CD4-positive, alpha-beta T cell (primary cell): Measurements from ENCODE around the gene FGFR1OP2. TPM values are rescaled to one million over a fixed set of nuclear protein-coding genes. Genes with fewer than 3 reads are reported as not detected.

Source experiments
- ATAC-seq: fragments of 200-7000 bp; cut with Tn5 transposase; one replicate; pipeline ENCODE4 v1.10.0; 2022; ENCODE audit warnings: mild to moderate bottlenecking; ENCODE audit not compliant: poor library complexity
- CTCF ChIA-PET: fragments of 350-600 bp; sonication (Branson Sonifier 250); formaldehyde crosslinking; loops from one replicate; lab custom pipeline; 2021; ENCODE audit warnings: antibody characterized with exemption, inconsistent platforms; lab: Charles Lee
- POLR2A ChIA-PET: fragments of 350-600 bp; sonication (Branson Sonifier 250); formaldehyde crosslinking; loops from one replicate; lab custom pipeline; 2021; ENCODE audit warnings: antibody characterized with exemption, inconsistent platforms; lab: Charles Lee
- DNase-seq, 14 experiments: peaks; one replicate each; pipeline ENCODE4 v3.0.0-alpha.2; 2013 to 2020; ENCODE audit warnings: mixed read lengths in 2 of 14
- H3K27ac ChIP-seq, 2 donors: one replicate each; pipeline versions ENCODE4 v1.5.1 to v1.7.0; 2013; ENCODE audit warnings: low read length in 2 of 2, low read depth in 1 of 2, mild to moderate bottlenecking in 1 of 2
- H3K27me3 ChIP-seq, 2 experiments: 1 replicate in 1 of 2; 2 replicates in 1 of 2; pipeline versions ENCODE4 v1.6.1 to v1.7.0; 2013; ENCODE audit warnings: low read length in 2 of 2, control low read depth in 1 of 2, mild to moderate bottlenecking in 1 of 2, moderate library complexity in 1 of 2; ENCODE audit not compliant: insufficient read depth in 2 of 2, control insufficient read depth in 1 of 2
- H3K36me3 ChIP-seq: one replicate; pipeline ENCODE4 v1.6.1; 2013; ENCODE audit warnings: low read length, control low read depth; ENCODE audit not compliant: insufficient read depth
- H3K4me1 ChIP-seq: one replicate; pipeline ENCODE4 v1.6.1; 2013; ENCODE audit warnings: low read length, control low read depth; ENCODE audit not compliant: insufficient read depth
- H3K4me3 ChIP-seq: one replicate; pipeline ENCODE4 v1.5.1; 2013; ENCODE audit warnings: mild to moderate bottlenecking, low read length, moderate library complexity
- H3K9me3 ChIP-seq, 2 experiments: 1 replicate in 1 of 2; 2 replicates in 1 of 2; pipeline versions ENCODE4 v1.6.1 to v1.7.0; 2013; ENCODE audit warnings: low read length in 2 of 2, mild to moderate bottlenecking in 2 of 2, control low read depth in 1 of 2, moderate library complexity in 1 of 2; ENCODE audit not compliant: control insufficient read depth in 1 of 2, insufficient read depth in 1 of 2
- H3K27ac Mint-ChIP-seq: one replicate; pipeline ENCODE4 v1.8.0; 2020; ENCODE audit warnings: mixed read lengths
- H3K27me3 Mint-ChIP-seq: one replicate; pipeline ENCODE4 v1.8.0; 2021; ENCODE audit warnings: mixed read lengths
- H3K36me3 Mint-ChIP-seq: one replicate; pipeline ENCODE4 v1.8.0; 2021; ENCODE audit warnings: low read depth, mixed read lengths
- H3K4me1 Mint-ChIP-seq: one replicate; pipeline ENCODE4 v1.8.0; 2021; ENCODE audit warnings: low read depth, mixed read lengths
- H3K4me3 Mint-ChIP-seq: one replicate; pipeline ENCODE4 v1.8.0; 2020; ENCODE audit warnings: mild to moderate bottlenecking, mixed read lengths
- H3K9me3 Mint-ChIP-seq: one replicate; pipeline ENCODE4 v1.8.0; 2020; ENCODE audit warnings: mixed read lengths
- intact Hi-C, 2 experiments: fragments of 100-400 bp; cut with DNase I in 1 of 2; cut with micrococcal nuclease in 1 of 2; formaldehyde crosslinking; loops; one replicate each; pipeline versions ENCODE4 v1.15.1 to v1.9.0; 2023 to 2025; cut with DNase I, micrococcal nuclease
- total RNA-seq, 174 experiments: library from RNA in 2 of 174; stranded (reverse) in 2 of 174; gene quantifications; one replicate each; pipeline ENCODE4 v1.2.3 and lab custom pipeline; 2021 to 2026
- TF ChIP-seq, protein P1 (sequence below): fragments of 200-600 bp; IDR thresholded peaks from one replicate; pipeline ENCODE4 v1.8.0; 2022; ENCODE audit warnings: antibody characterized with exemption, mild to moderate bottlenecking

The FGFR1OP2 gene
- total RNA-seq, 2 experiments from 2014 or later = 44.8 to 46.8 TPM

DNA sequence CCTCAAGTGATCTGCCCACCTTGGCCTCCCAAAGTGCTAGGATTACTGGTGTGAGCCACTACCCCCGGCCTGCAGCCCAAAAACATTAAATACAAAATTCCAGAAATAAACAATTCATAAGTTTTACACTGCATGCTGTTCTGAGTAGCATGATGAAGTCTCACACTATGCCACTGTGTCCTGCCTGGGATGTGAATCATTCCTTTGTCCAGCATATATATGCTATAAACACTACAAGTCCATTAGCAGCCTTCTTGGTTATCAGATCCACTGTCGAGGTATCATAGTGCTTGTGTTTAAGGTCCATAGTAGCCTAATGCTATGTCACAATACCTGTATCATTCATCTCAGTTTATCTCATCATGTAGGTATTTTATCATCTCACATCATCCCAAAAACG, 16.4 kb upstream of the FGFR1OP2 start:
- no peaks in the 10 kb centered on the region for H3K27me3 ChIP-seq
- CTCF ChIA-PET = no interaction called here
- POLR2A ChIA-PET = no interaction called here
- no peak overlapping the region for H3K4me3 ChIP-seq
- DNase-seq (no peak), ATAC-seq (no peak)
- H3K36me3 Mint-ChIP-seq = peaks cover 80% of the 10 kb centered on the region
- peaks cover 74% of the 10 kb centered on the region for H3K36me3 ChIP-seq
- H3K4me3 Mint-ChIP-seq = no peak overlapping the region
- no peak overlapping the region for H3K27ac Mint-ChIP-seq
- no peaks in the 10 kb centered on the region for H3K27me3 Mint-ChIP-seq
- H3K9me3 Mint-ChIP-seq = no peaks in the 10 kb centered on the region
- H3K9me3 ChIP-seq = no peaks in the 10 kb centered on the region
- H3K27ac ChIP-seq = no peak overlapping the region
- TF ChIP-seq, protein P1, sequence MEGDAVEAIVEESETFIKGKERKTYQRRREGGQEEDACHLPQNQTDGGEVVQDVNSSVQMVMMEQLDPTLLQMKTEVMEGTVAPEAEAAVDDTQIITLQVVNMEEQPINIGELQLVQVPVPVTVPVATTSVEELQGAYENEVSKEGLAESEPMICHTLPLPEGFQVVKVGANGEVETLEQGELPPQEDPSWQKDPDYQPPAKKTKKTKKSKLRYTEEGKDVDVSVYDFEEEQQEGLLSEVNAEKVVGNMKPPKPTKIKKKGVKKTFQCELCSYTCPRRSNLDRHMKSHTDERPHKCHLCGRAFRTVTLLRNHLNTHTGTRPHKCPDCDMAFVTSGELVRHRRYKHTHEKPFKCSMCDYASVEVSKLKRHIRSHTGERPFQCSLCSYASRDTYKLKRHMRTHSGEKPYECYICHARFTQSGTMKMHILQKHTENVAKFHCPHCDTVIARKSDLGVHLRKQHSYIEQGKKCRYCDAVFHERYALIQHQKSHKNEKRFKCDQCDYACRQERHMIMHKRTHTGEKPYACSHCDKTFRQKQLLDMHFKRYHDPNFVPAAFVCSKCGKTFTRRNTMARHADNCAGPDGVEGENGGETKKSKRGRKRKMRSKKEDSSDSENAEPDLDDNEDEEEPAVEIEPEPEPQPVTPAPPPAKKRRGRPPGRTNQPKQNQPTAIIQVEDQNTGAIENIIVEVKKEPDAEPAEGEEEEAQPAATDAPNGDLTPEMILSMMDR = no peak
- intact Hi-C loops = no loop called here
- H3K4me1 Mint-ChIP-seq = no peaks in the 10 kb centered on the region
- H3K4me1 ChIP-seq = no peaks in the 10 kb centered on the region

DNA sequence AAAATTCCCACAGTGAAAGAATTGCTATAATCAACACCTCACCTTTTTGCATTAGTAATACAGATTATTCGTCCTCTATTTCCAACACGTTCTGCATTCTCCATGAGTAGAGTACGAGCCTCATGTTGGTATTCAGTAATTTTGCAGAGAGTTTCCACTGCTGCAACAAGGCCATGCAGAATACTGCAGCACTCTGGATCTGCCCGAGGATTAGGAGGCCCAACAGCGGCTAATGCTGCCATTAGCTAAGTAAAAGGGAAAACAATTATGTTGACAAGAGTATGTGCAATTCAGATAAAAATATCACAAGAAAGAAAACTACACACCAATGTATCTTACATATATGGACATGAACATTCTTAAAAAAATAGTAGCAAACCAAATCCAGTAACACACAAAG, 9.6 kb upstream of the FGFR1OP2 start:
- H3K36me3 ChIP-seq = peaks cover 56% of the 10 kb centered on the region
- Mint-ChIP-seq H3K27ac (no peak overlapping the region), H3K9me3 (no peaks in the 10 kb centered on the region), H3K36me3 (peaks cover 80% of the 10 kb centered on the region), H3K27me3 (no peaks in the 10 kb centered on the region), H3K4me3 (no peak overlapping the region), H3K4me1 (peaks cover 31% of the 10 kb centered on the region)
- H3K27ac ChIP-seq = no peak overlapping the region
- no peaks in the 10 kb centered on the region for H3K27me3 ChIP-seq
- ATAC-seq (no peak), DNase-seq (no peak)
- intact Hi-C loops = no loop called here
- H3K9me3 ChIP-seq = no peaks in the 10 kb centered on the region
- no peak overlapping the region for H3K4me3 ChIP-seq
- CTCF ChIA-PET = no interaction called here
- peaks cover 4% of the 10 kb centered on the region for H3K4me1 ChIP-seq
- TF ChIP-seq, protein P1 = no peak
- POLR2A ChIA-PET = no interaction called here

DNA sequence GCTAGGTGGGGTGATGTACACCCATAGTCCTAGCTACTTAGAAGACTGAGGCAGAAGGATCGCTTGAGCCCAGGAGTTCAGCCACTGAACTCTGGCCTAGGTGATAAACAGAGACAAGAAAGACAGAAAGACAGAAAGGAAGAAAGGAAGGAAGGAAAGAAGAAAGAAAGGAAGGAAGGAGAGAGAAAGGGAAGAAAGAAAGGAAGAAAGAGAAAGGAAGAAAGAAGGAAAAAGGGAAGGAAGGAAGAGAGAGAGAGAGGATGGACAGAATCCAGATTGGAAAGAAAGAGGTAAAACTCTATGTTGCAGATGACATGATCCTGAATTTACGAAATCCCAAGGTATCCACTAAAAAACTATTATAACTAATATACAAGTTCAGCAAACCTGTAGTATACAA, 8.7 kb upstream of the FGFR1OP2 start:
- POLR2A ChIA-PET = no interaction called here
- CTCF ChIA-PET = no interaction called here
- Histone ChIP-seq H3K27ac (no peak overlapping the region), H3K4me3 (no peak overlapping the region), H3K27me3 (no peaks in the 10 kb centered on the region), H3K36me3 (peaks cover 47% of the 10 kb centered on the region), H3K4me1 (peaks cover 4% of the 10 kb centered on the region), H3K9me3 (no peaks in the 10 kb centered on the region)
- Mint-ChIP-seq H3K27me3 (no peaks in the 10 kb centered on the region), H3K36me3 (peaks cover 78% of the 10 kb centered on the region), H3K4me3 (no peak overlapping the region), H3K9me3 (no peaks in the 10 kb centered on the region), H3K4me1 (peaks cover 39% of the 10 kb centered on the region), H3K27ac (no peak overlapping the region)
- ATAC-seq (no peak), DNase-seq (no peak)
- TF ChIP-seq, protein P1 = no peak
- intact Hi-C loops = no loop called here
